HG02623 (cell line): ENCODE results near the gene MED23.

Experiments
- ATAC-seq: cut with Tn5 transposase; IDR thresholded peaks from one replicate; pipeline ENCODE4 v1.9.1; 2021; ENCODE audit warnings: moderate library complexity; ENCODE audit not compliant: unreplicated experiment

The MED23 gene

GRCh38 chr6:131640576-131640975, 12.5 kb upstream of the MED23 start:
- ATAC-seq = no peak

DNA sequence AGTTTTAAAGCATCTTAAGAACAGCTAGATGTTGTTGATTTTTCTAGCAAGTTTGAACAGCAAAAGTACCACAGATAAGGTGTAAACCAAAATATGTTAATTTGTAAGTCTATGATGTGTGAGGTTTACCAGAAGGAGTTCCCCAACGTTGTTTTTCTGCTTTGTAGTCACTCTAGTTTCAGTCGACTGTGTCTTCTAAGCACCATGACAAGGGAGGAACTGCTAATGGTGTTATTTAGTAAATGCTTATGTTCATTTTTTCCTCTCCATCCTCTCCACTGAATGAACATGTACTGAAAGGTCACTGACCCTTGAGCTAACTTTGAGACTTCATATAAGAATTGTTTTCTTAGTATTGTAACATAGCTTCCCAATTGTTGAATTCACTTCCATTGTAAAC, 12.1 kb upstream of the MED23 start:
- ATAC-seq = peak; percentile 53

- no peak for ATAC-seq
These were observed 10.0 kb upstream of the MED23 start for GRCh38 chr6:131638013-131638412.

DNA sequence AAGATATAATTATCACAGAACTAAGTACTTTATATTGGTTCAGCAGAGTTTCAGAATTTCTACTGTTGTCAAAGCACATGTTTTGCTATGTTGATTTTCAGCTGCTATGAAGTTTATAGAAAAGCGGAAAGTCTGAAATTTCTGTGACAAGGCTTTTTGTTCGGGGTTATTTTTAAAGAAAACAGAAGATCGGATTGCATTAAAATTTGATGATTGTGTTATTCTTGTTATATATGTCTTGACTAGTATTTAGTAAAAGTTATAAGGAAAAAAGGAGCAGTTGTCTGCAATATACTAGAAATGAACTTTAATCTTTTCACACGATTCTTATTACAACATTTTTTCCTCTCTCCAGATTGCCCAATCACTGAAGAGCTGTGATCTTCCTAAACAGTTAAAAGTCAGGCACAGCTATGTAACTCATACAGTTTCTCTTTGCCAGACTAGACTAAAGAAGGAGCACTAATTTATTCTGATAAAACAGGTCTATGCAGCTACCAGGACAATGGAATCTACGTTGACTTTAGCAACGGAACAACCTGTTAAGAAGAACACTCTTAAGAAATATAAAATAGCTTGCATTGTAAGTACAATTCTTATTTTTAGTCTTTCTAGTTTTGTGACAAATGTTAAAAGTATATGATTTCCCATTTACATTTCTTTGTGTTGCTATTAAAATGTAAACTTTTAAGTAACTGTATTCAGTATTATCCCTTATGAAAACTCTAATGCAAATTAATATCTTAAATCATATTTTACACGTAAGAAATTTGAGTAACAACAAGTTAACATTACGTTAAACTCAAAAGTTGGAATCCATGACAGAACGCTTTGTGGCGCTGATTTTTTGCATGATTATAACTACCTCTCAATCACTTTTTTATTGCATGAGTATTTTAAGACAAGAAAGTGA, 9.1 kb upstream of the MED23 start, which contains the start of gene ENPP3:
TSS of gene ENPP3 (plus strand) at position 423 of the 913 bp plus-strand sequence. CDS start at position 506, 83 bp downstream.
- ATAC-seq = no peak

- ATAC-seq = peak; percentile 73
These were observed 7.6 kb upstream of the MED23 start for GRCh38 chr6:131635384-131636340.

DNA sequence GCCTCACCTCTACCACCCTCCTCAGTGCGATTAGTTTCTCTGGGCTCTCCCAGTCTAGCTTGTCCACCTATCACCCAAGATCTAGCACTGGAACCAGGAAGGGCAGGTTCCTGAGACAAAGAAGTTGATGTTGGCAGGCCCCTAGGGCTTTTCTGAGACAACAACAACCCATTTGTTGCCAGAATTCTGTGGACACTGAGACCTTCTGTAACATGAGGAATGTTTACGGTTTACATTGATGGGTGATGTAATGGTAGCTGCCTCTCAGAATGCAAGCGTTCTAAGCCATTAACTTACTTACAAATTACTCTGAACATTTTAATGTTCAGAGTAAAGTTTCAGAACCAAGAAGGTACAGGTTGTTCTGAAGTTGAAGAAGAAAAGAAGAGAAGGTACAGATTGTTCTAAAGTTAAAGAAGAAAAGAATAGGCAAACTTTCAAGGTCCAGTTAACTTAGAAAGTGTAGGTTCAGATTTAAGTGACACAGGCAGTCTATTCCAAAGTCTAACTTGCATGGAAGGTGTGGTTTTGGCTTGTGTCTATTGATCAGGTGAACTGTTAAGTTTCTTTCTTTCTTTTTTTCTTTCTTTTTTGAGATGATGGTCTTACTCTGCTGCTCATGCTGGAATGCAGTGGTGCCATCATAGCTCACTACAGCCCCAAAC, 3.7 kb upstream of the MED23 start:
- ATAC-seq = no peak

DNA sequence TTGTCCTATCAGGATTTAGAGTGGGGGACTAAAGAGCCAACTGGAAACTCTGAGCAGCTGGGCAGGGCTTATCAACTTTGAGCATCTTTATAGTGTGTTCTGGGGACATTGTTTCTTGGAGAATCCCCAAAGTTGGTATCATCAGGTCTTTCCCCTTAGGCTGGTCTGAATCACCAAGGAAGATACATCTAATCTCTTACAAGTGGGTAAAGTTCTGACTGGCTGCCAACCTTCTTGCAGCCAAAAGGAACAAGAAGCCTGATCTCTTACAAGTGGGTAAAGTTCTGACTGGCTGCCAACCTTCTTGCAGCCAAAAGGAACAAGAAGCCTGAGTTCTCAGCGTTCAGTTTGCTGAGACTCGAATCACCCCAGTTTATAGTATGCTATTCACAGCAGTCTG, 1.6 kb upstream of the MED23 start:
- ATAC-seq = no peak

- ATAC-seq = no peak
These were observed 684 bp upstream of the MED23 start for GRCh38 chr6:131628726-131629125.

DNA sequence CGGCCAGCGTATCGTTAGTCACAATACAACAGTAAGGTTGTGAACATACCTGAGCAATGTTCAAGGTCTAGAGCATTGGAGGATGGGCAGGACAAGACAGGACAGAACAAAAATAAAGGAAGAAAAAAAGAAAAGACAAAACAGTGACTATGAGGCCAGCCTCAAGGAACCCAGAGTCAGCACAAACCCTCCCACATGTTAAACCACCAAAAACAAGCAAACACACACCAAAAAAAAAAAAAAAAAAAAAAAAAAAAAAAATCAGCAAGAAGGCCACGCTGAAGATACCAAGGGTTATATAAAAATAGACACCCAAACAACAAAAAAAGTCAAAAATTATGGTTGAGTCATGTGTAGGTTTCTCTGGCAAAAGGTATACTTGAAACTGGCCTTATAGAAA, 12.8 kb downstream of the MED23 start:
- no peak for ATAC-seq

DNA sequence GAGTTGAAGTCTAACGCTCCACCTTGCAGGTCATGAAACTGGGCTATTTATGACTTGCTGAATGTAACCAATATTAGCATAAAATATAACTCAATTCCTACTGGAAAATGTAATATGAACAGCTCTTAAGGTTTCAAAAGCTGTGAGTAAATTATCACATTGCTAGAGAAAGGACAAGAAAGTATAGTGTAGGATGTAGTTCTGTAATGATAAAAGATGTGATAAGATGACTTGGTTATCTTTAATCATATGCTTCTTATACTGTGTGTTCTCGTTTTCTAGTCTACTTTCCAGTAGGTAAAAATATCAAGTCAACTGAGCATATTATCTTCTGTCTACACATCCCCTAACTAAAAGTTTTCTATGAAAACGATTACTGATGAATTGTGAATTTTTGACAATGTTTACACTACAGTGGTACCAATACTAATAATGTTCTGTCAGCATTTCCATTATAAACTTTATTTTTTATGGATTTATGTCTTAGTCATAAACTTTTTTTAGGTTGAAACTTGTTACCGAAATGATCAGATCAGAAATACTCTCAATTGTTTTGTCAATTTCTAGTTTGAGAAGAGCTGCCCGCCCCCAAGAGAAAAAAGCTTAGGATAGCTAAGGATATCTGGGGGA, 14.6 kb downstream of the MED23 start:
- no peak for ATAC-seq

DNA sequence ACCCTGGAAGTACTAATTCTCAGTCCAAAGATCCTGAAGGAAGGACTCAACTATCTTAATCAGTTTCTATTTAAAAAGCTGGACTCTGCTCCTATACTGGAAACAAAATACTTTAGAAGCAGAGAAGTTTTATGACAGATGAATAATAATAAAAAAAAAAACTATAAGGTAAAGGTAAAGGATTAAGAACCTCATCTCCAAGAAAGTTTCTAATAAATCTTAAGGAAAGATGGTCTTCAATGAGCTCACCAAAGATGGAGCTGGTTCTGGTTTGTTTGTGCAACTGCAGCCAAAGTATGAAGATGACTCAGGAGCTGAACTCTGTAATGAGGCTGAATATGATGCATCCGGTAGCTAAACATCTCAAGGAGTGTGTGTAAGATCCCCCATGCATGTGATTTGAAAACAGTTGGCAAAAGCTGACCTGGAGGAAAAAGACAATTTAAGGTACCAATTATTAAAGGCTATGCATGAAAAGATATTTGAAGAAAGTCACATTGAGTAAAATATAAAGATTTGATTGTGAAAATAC, 25.2 kb downstream of the MED23 start:
- ATAC-seq = no peak

- no peak for ATAC-seq
These were observed 27.3 kb downstream of the MED23 start for GRCh38 chr6:131600716-131601115.

DNA sequence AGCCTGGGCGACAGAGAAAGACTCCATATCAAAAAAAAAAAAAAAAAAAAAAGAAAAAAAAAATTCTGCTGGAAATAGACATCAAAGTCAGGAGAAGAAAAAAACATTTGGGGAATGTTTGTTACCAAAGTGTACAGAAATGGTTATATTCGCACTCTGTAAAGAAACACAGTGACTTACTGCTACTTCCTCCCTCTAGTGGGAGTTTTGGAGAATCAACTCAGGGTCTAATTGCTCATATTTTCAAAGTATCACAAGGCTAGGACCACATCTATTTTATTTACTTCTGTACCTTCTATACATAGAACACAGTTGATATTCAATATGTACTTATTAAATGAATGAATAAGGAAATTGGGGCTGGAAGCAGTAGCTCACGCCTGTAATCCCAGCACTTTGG, 30.6 kb downstream of the MED23 start:
- no peak for ATAC-seq

DNA sequence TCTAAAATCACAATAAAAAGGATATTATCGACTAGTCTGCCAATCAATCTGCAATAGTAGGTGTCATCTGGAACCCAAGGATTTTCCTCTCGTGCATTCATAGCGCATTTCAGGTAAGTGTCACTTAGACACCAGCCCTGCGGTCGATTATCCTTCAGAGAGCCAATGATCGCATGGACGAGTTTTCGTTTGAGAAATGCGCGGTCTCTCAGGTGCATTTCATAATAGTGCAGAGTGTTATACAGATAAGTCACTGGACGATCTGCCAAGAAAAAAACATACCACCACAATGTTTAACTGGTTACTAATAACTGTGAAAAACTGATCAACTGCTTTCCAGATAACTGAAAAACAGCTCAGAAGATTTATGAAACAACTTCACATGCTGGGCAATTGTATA, 34.0 kb downstream of the MED23 start:
- ATAC-seq = no peak

GRCh38 chr6:131592935-131593334, 35.1 kb downstream of the MED23 start:
- no peak for ATAC-seq

DNA sequence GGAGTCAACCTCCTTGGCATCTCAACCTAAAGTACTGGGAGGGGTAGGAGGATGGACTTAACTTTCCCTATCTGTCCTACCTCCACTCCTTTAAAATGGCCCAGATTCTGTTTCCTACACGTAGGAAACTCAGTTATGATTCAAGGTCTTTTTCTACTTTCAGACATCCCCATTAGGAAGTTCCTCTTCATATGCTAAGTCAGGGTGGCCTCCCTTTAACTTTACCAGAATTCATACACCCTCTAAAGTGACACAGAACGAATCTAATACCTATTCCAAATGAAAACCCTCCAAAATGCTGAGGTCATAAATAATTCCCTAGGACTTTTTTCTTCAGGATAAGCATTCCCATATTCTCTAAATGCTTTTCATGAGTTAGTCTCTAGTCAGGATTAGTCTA, 39.4 kb downstream of the MED23 start:
- ATAC-seq = no peak

DNA sequence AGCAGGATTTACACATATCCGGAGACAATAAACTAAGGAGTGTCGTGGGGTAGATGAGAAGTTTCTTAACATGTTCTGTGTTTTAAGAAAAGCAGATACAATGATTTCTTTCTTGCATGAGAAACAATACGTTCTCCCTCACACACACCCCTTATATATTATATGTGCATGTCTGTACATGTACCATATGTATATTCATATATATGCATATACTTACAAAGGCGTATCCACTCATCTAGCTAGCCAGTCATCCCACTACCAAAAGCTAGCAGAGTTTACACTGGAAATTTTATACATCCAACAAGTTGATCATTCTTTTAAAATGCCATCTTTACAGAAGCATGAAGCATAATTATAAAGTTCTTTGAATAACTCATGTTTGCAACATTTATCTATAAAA, 40.1 kb downstream of the MED23 start:
- no peak for ATAC-seq

DNA sequence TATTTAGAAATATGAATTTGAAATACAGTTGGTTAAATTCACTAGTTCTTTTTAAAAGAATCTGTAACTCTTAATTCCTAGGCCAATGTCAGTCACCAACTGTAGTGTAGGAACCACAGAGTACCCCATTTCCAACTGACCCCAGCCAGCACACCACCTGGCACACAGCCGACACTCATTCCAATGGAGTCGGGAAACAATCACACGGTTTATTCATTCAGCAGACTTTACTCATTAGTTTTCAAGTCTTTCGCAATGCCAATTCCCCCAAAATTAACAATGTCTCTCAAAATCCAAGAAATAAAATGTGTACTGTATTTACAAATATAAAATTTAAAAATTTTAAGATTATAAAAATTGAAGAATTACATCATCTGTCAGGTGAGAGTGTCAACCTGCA, 41.5 kb downstream of the MED23 start:
- no peak for ATAC-seq

DNA sequence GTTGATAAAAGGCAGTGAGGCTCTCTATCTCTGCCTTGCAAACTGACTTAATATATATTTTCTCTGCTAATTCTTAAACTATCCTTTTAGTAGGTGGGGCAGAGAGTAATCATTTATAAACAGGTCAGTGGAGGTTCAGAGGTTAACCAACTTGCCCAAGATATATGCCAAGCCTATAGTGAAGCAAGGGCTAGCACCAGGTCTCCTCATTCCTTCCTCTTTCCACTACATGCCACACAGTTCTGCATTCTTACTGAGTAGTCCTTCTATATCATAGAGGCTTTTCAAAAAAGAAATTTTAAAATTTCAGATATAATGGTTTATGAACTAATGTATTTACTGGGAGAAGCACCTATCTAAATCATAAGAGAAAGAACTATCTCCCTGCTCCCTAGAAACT, 46.5 kb downstream of the MED23 start:
- no peak for ATAC-seq

- no peak for ATAC-seq
These were observed 52.1 kb downstream of the MED23 start for GRCh38 chr6:131575834-131576478.
